Ovary (tissue), 3 donors: ENCODE measurements around the gene RB1.

ENCODE experiments used
- CTCF ChIP-seq, 3 donors: fragments of 450-650 bp in 2 of 3; fragments of 200-600 bp in 1 of 3; IDR thresholded peaks; one replicate each; pipeline versions ENCODE4 v1.5.1 to v1.8.0; 2016 to 2022; ENCODE audit warnings: antibody characterized with exemption in 3 of 3, mild to moderate bottlenecking in 1 of 3
- POLR2A ChIP-seq: fragments of 450-650 bp; IDR thresholded peaks from one replicate; pipeline ENCODE4 v1.6.1; 2017; ENCODE audit warnings: antibody characterized with exemption, mild to moderate bottlenecking, moderate library complexity
- donor health status: DM: no; HTN: no; CAD: no.

- no peak for TF ChIP-seq CTCF (IDR thresholded peaks at IDR 0.05)
- no peak for TF ChIP-seq POLR2A
Observed at GRCh38 chr13:48281556-48281955, 22.0 kb upstream of the RB1 start.
